H9 (cell line): ENCODE data around the gene KIF9. TPM values are rescaled to one million over a fixed set of nuclear protein-coding genes. Genes with fewer than 3 reads are reported as not detected.

Experiments used
- DNase-seq: peaks from one replicate; pipeline ENCODE4 v3.0.0-alpha.2; 2017
- H2AFZ ChIP-seq: one replicate; pipeline ENCODE4 v1.6.1; 2013; ENCODE audit warnings: mild to moderate bottlenecking, low read length, control low read depth, moderate library complexity
- H2AK5ac ChIP-seq: 2 replicates; pipeline ENCODE4 v1.6.1; 2013; ENCODE audit warnings: low read length, control low read depth, mixed read lengths; ENCODE audit not compliant: insufficient read length
- H2BK120ac ChIP-seq: one replicate; pipeline ENCODE4 v1.6.1; 2013; ENCODE audit warnings: low read depth, mild to moderate bottlenecking, low read length, control low read depth, inconsistent platforms; ENCODE audit not compliant: poor library complexity, severe bottlenecking
- H2BK12ac ChIP-seq: 2 replicates; pipeline ENCODE4 v1.6.1; 2013; ENCODE audit warnings: low read length, control low read depth, mixed read lengths, low read depth; ENCODE audit not compliant: insufficient read length
- H2BK15ac ChIP-seq: 2 replicates; pipeline ENCODE4 v1.6.1; 2013; ENCODE audit warnings: low read depth, low read length, control low read depth
- H2BK20ac ChIP-seq: one replicate; pipeline ENCODE4 v1.6.1; 2013; ENCODE audit warnings: low read depth, mild to moderate bottlenecking, low read length, control low read depth, inconsistent platforms; ENCODE audit not compliant: poor library complexity, severe bottlenecking
- H2BK5ac ChIP-seq: 2 replicates; pipeline ENCODE4 v1.6.1; 2013; ENCODE audit warnings: low read length, control low read depth, mixed read lengths; ENCODE audit not compliant: insufficient read length
- H3K14ac ChIP-seq: 2 replicates; pipeline ENCODE4 v1.6.1; 2013; ENCODE audit warnings: low read length, control low read depth; ENCODE audit not compliant: insufficient read depth
- H3K18ac ChIP-seq: 2 replicates; pipeline ENCODE4 v1.6.1; 2013; ENCODE audit warnings: low read depth, mild to moderate bottlenecking, mixed read lengths, low read length, control low read depth; ENCODE audit not compliant: insufficient read length
- H3K23ac ChIP-seq: 2 replicates; pipeline ENCODE4 v1.6.1; 2013; ENCODE audit warnings: low read length, control low read depth, mixed read lengths, low read depth; ENCODE audit not compliant: insufficient read length
- H3K23me2 ChIP-seq: 2 replicates; pipeline ENCODE4 v1.6.1; 2013; ENCODE audit warnings: low read depth, mild to moderate bottlenecking, mixed read lengths, low read length, control low read depth; ENCODE audit not compliant: insufficient read length, poor library complexity, severe bottlenecking
- H3K27ac ChIP-seq: 2 replicates; pipeline ENCODE4 v1.5.1; 2013; ENCODE audit warnings: low read length, control low read depth, mixed read lengths, low read depth; ENCODE audit not compliant: insufficient read length
- H3K27me3 ChIP-seq: 2 replicates; pipeline ENCODE4 v1.6.1; 2013; ENCODE audit warnings: low read length, control low read depth, inconsistent platforms; ENCODE audit not compliant: insufficient read depth
- H3K4ac ChIP-seq: 2 replicates; pipeline ENCODE4 v1.6.1; 2013; ENCODE audit warnings: low read depth, mild to moderate bottlenecking, control low read depth, inconsistent platforms, low read length, moderate library complexity
- H3K4me1 ChIP-seq: 2 replicates; pipeline ENCODE4 v1.6.1; 2013; ENCODE audit warnings: low read length, control low read depth, inconsistent platforms; ENCODE audit not compliant: insufficient read depth
- H3K4me2 ChIP-seq: 2 replicates; pipeline ENCODE4 v1.6.1; 2013; ENCODE audit warnings: low read length, control low read depth, mixed read lengths; ENCODE audit not compliant: insufficient read length, insufficient read depth
- H3K56ac ChIP-seq: 2 replicates; pipeline ENCODE4 v1.6.1; 2013; ENCODE audit warnings: low read depth, mild to moderate bottlenecking, mixed read lengths, low read length, control low read depth; ENCODE audit not compliant: insufficient read length
- H3K79me1 ChIP-seq: 2 replicates; pipeline ENCODE4 v1.6.1; 2013; ENCODE audit warnings: low read depth, mild to moderate bottlenecking, moderate library complexity, low read length, control low read depth, inconsistent platforms; ENCODE audit not compliant: insufficient read depth, poor library complexity, severe bottlenecking
- H3K79me2 ChIP-seq: 2 replicates; pipeline ENCODE4 v1.6.1; 2013; ENCODE audit warnings: low read length, control low read depth, inconsistent platforms; ENCODE audit not compliant: insufficient read depth
- H3K9ac ChIP-seq: 2 replicates; pipeline ENCODE4 v1.6.1; 2013; ENCODE audit warnings: low read length, control low read depth, mixed read lengths; ENCODE audit not compliant: insufficient read length; ENCODE audit errors: extremely low read depth
- H3K9me3 ChIP-seq: one replicate; pipeline ENCODE4 v1.6.1; 2013; ENCODE audit warnings: low read depth, low read length, inconsistent platforms; ENCODE audit not compliant: control insufficient read depth
- H3T11ph ChIP-seq: one replicate; pipeline ENCODE4 v1.6.1; 2013; ENCODE audit warnings: mild to moderate bottlenecking, low read length, control low read depth, inconsistent platforms
- H4K20me1 ChIP-seq: one replicate; pipeline ENCODE4 v1.6.1; 2013; ENCODE audit not compliant: control insufficient read depth, insufficient read length, insufficient read depth
- H4K5ac ChIP-seq: 2 replicates; pipeline ENCODE4 v1.6.1; 2013; ENCODE audit warnings: low read depth, mild to moderate bottlenecking, mixed read lengths, low read length, control low read depth; ENCODE audit not compliant: insufficient read length
- H4K8ac ChIP-seq: replicated peaks from 2 replicates; pipeline ENCODE4 v1.6.1; 2013; ENCODE audit warnings: low read length, control low read depth, mixed read lengths, low read depth; ENCODE audit not compliant: insufficient read length
- H4K91ac ChIP-seq: 2 replicates; pipeline ENCODE4 v1.6.1; 2013; ENCODE audit warnings: low read depth, mild to moderate bottlenecking, moderate library complexity, mixed read lengths, low read length, control low read depth; ENCODE audit not compliant: insufficient read length
- H3K27ac Mint-ChIP-seq, 3 experiments: 2 replicates in 2 of 3; 3 replicates in 1 of 3; pipeline ENCODE4 v1.8.0; 2020 to 2021; ENCODE audit warnings: mixed read lengths in 3 of 3, mild to moderate bottlenecking in 1 of 3, moderate library complexity in 1 of 3
- H3K27me3 Mint-ChIP-seq: 2 replicates; pipeline ENCODE4 v1.8.0; 2021; ENCODE audit warnings: low read depth, mild to moderate bottlenecking, moderate library complexity, mixed read lengths
- H3K36me3 Mint-ChIP-seq, 3 experiments: 2 replicates in 2 of 3; 3 replicates in 1 of 3; pipeline ENCODE4 v1.8.0; 2020 to 2021; ENCODE audit warnings: low read depth in 3 of 3, mixed read lengths in 3 of 3; ENCODE audit not compliant: insufficient read depth in 1 of 3
- H3K4me1 Mint-ChIP-seq, 2 experiments: 2 replicates each; pipeline ENCODE4 v1.8.0; 2020; ENCODE audit warnings: mixed read lengths in 2 of 2
- H3K4me3 Mint-ChIP-seq, 2 experiments: 2 replicates in 1 of 2; 3 replicates in 1 of 2; pipeline ENCODE4 v1.8.0; 2020 to 2021; ENCODE audit warnings: mild to moderate bottlenecking in 2 of 2, mixed read lengths in 2 of 2, moderate library complexity in 1 of 2
- H3K9me3 Mint-ChIP-seq, 2 experiments: 2 replicates in 1 of 2; 3 replicates in 1 of 2; pipeline ENCODE4 v1.8.0; 2020; ENCODE audit warnings: mild to moderate bottlenecking in 2 of 2, mixed read lengths in 2 of 2, moderate library complexity in 1 of 2
- WGBS: extraction: QIAGEN DNeasy Blood & Tissue Kit; methylation state at CpG from one replicate; pipeline ENCODE4 v1.1.7; 2013; ENCODE audit warnings: missing lambda C conversion rate, low lambda C conversion rate, mixed read lengths; ENCODE audit not compliant: insufficient read length; ENCODE audit errors: extremely low coverage; 5-methylcytosine and 5-hydroxymethylcytosine counted together
- total RNA-seq: library from RNA; stranded (reverse); gene quantifications from 2 replicates; pipeline ENCODE4 v1.2.1, GENCODE V29; 2021
- TF ChIP-seq, protein P1 (sequence below): fragments of 200-600 bp; sonication (generic); conservative IDR thresholded peaks from 3 replicates; pipeline ENCODE4 v1.8.0; 2021; ENCODE audit warnings: antibody characterized with exemption, mild to moderate bottlenecking

Gene KIF9
- total RNA-seq, 1 experiment from 2014 or later, result 8.4 TPM

DNA sequence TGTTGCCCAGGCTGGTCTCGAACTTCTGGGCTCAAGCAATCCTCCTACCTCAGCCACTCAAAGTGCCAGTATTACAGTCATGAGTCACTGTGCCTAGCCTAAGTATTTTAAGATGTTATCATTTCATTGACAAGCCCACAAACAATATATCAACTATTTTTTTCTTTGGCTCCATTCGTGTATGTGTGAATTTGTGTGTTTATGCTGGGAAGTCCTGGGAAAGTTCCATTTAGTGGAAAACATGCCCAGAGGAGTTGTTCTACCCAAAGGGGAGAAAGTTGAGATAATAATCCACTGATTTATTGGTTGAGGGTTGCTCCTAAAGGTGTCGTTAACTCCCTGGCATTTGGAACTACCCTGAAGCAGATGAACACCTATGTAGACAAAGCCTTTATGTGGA lies 58.8 kb downstream of the KIF9 start:
- Histone ChIP-seq H2BK20ac (no peak overlapping the region), H4K8ac (no peak overlapping the region), H3T11ph (no peak overlapping the region), H3K9ac (no peak overlapping the region), H2AFZ (no peak overlapping the region), H2BK12ac (no peak overlapping the region), H2BK5ac (no peak overlapping the region), H3K4me2 (no peak overlapping the region), H2AK5ac (no peak overlapping the region), H3K14ac (no peak overlapping the region), H3K4me1 (no peaks in the 10 kb centered on the region), H2BK120ac (no peak overlapping the region), H4K91ac (no peak overlapping the region), H3K9me3 (no peaks in the 10 kb centered on the region), H3K18ac (no peak overlapping the region), H3K79me1 (no peaks in the 10 kb centered on the region), H3K23me2 (no peaks in the 10 kb centered on the region), H2BK15ac (no peak overlapping the region), H3K4ac (no peak overlapping the region), H3K79me2 (no peaks in the 10 kb centered on the region), H4K20me1 (peaks cover 3% of the 10 kb centered on the region), H3K23ac (no peak overlapping the region), H3K56ac (no peak overlapping the region), H4K5ac (no peak overlapping the region), H3K27me3 (no peaks in the 10 kb centered on the region), H3K27ac (no peak overlapping the region)
- no peaks in the 10 kb centered on the region for H3K27me3 Mint-ChIP-seq
- H3K27ac Mint-ChIP-seq, result no peak overlapping the region
- TF ChIP-seq, protein P1, sequence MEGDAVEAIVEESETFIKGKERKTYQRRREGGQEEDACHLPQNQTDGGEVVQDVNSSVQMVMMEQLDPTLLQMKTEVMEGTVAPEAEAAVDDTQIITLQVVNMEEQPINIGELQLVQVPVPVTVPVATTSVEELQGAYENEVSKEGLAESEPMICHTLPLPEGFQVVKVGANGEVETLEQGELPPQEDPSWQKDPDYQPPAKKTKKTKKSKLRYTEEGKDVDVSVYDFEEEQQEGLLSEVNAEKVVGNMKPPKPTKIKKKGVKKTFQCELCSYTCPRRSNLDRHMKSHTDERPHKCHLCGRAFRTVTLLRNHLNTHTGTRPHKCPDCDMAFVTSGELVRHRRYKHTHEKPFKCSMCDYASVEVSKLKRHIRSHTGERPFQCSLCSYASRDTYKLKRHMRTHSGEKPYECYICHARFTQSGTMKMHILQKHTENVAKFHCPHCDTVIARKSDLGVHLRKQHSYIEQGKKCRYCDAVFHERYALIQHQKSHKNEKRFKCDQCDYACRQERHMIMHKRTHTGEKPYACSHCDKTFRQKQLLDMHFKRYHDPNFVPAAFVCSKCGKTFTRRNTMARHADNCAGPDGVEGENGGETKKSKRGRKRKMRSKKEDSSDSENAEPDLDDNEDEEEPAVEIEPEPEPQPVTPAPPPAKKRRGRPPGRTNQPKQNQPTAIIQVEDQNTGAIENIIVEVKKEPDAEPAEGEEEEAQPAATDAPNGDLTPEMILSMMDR, result no peak
- WGBS, result no CpG with 5 or more reads among the region's 3 CpGs
- peaks cover 7 to 9% of the 10 kb centered on the region in 2 experiments for H3K4me1 Mint-ChIP-seq
- no peak for DNase-seq
- H3K9me3 Mint-ChIP-seq, result no peaks in the 10 kb centered on the region
- H3K4me3 Mint-ChIP-seq, result no peak overlapping the region
- H3K36me3 Mint-ChIP-seq, result no peaks in the 10 kb centered on the region
